CD4-positive, alpha-beta T cell treated with Interleukin-12 subunit alpha and Interleukin-12 subunit beta, for 1 hour (primary cell): ENCODE results near the gene FBXO5.
"Not testable (repeated sequence)": the region's sequence is repeated elsewhere in the genome, so short reads cannot be mapped to it uniquely, and the experiment has no call there.

ENCODE experiments used
- DNase-seq: peaks from one replicate; pipeline ENCODE4 v3.0.0-alpha.2; 2020

The FBXO5 gene

GRCh38 chr6:152982904-152983636 lies at the start of gene FBXO5:
TSS of gene FBXO5 (minus strand) at chr6:152983041. CDS start at chr6:152982959, 82 bp downstream.
- DNase-seq = peak; percentile 98

- no peak for DNase-seq
Measured at GRCh38 chr6:153032255-153032882, 49.5 kb upstream of the FBXO5 start.

GRCh38 chr6:153031335-153031955 lies 48.6 kb upstream of the FBXO5 start:
- DNase-seq = no peak

GRCh38 chr6:153028963-153029362 lies 46.1 kb upstream of the FBXO5 start:
- DNase-seq = no peak

GRCh38 chr6:153028286-153028685 lies 45.4 kb upstream of the FBXO5 start:
- DNase-seq = no peak

- DNase-seq = no peak
Measured at GRCh38 chr6:153027480-153027879, 44.6 kb upstream of the FBXO5 start.

GRCh38 chr6:153024709-153025017 lies 41.8 kb upstream of the FBXO5 start:
- no peak for DNase-seq

GRCh38 chr6:153023977-153024708 lies 41.3 kb upstream of the FBXO5 start:
- DNase-seq = peak; percentile 71

- DNase-seq = no peak
Measured at GRCh38 chr6:153018355-153018754, 35.5 kb upstream of the FBXO5 start.

- DNase-seq = no peak
Measured at GRCh38 chr6:153016846-153017245, 34.0 kb upstream of the FBXO5 start.

- DNase-seq = no peak
Measured at GRCh38 chr6:153015094-153015640, 32.3 kb upstream of the FBXO5 start.

- DNase-seq = no peak
Measured at GRCh38 chr6:153013438-153013837, 30.6 kb upstream of the FBXO5 start.

GRCh38 chr6:153012856-153013255 lies 30.0 kb upstream of the FBXO5 start:
- no peak for DNase-seq

GRCh38 chr6:153003366-153003690 lies 20.5 kb upstream of the FBXO5 start:
- peak; percentile 14 for DNase-seq

- peak; percentile 88 for DNase-seq
Measured at GRCh38 chr6:153002613-153003365, 19.9 kb upstream of the FBXO5 start, which contains the start of gene MTRF1L. TSS of gene MTRF1L (minus strand) at chr6:153002709. CDS start at chr6:153002685, 24 bp downstream.

- DNase-seq = peak; percentile 6
Measured at GRCh38 chr6:153001767-153002612, 19.1 kb upstream of the FBXO5 start.

- DNase-seq = not testable (repeated sequence)
Measured at GRCh38 chr6:153000790-153001189, 17.9 kb upstream of the FBXO5 start.

- DNase-seq = no peak
Measured at GRCh38 chr6:153000243-153000642, 17.4 kb upstream of the FBXO5 start.

GRCh38 chr6:152999538-152999937 lies 16.7 kb upstream of the FBXO5 start:
- DNase-seq = not testable (repeated sequence)

GRCh38 chr6:152993847-152994246 lies 11.0 kb upstream of the FBXO5 start:
- no peak for DNase-seq

GRCh38 chr6:152993431-152993830 lies 10.6 kb upstream of the FBXO5 start:
- no peak for DNase-seq

- DNase-seq = no peak
Measured at GRCh38 chr6:152986978-152987377, 4.1 kb upstream of the FBXO5 start.
